NAMALWA (cell line): ENCODE measurements around the gene LDLRAD4.

Experiments
- DNase-seq: peaks from one replicate; pipeline ENCODE4 v3.0.0-alpha.2; 2015; ENCODE audit warnings: low spot score

Gene LDLRAD4

GRCh38 chr18:13218368-13218991 is at the start of gene LDLRAD4:
Gene LDLRAD4 (plus strand): TSS chr18:13218760.
- DNase-seq = no peak

- DNase-seq = no peak
Measured at GRCh38 chr18:13173578-13174145, 44.9 kb upstream of the LDLRAD4 start.

GRCh38 chr18:13175266-13175665 is 43.3 kb upstream of the LDLRAD4 start:
- DNase-seq = no peak

GRCh38 chr18:13175754-13176210 is 42.8 kb upstream of the LDLRAD4 start:
- no peak for DNase-seq

GRCh38 chr18:13176847-13177246 is 41.7 kb upstream of the LDLRAD4 start:
- DNase-seq = no peak

- no peak for DNase-seq
Measured at GRCh38 chr18:13178197-13178596, 40.4 kb upstream of the LDLRAD4 start.

- DNase-seq = no peak
Measured at GRCh38 chr18:13178976-13179375, 39.6 kb upstream of the LDLRAD4 start.

- no peak for DNase-seq
Measured at GRCh38 chr18:13179566-13180113, 38.9 kb upstream of the LDLRAD4 start.

- DNase-seq = no peak
Measured at GRCh38 chr18:13180614-13181375, 37.8 kb upstream of the LDLRAD4 start.

GRCh38 chr18:13181765-13182164 is 36.8 kb upstream of the LDLRAD4 start:
- no peak for DNase-seq

GRCh38 chr18:13183359-13183758 is 35.2 kb upstream of the LDLRAD4 start:
- DNase-seq = no peak

GRCh38 chr18:13183790-13184189 is 34.8 kb upstream of the LDLRAD4 start:
- DNase-seq = no peak

GRCh38 chr18:13184396-13184795 is 34.2 kb upstream of the LDLRAD4 start:
- DNase-seq = no peak

- no peak for DNase-seq
Measured at GRCh38 chr18:13185675-13186198, 32.8 kb upstream of the LDLRAD4 start.

GRCh38 chr18:13186687-13187086 is 31.9 kb upstream of the LDLRAD4 start:
- no peak for DNase-seq

GRCh38 chr18:13187498-13187897 is 31.1 kb upstream of the LDLRAD4 start:
- no peak for DNase-seq

GRCh38 chr18:13191031-13191430 is 27.5 kb upstream of the LDLRAD4 start:
- no peak for DNase-seq

- DNase-seq = no peak
Measured at GRCh38 chr18:13191779-13192178, 26.8 kb upstream of the LDLRAD4 start.

GRCh38 chr18:13192970-13193369 is 25.6 kb upstream of the LDLRAD4 start:
- DNase-seq = no peak

- no peak for DNase-seq
Measured at GRCh38 chr18:13194239-13194638, 24.3 kb upstream of the LDLRAD4 start.

- DNase-seq = no peak
Measured at GRCh38 chr18:13198701-13199100, 19.9 kb upstream of the LDLRAD4 start.

- DNase-seq = no peak
Measured at GRCh38 chr18:13199169-13199568, 19.4 kb upstream of the LDLRAD4 start.

GRCh38 chr18:13201292-13201691 is 17.3 kb upstream of the LDLRAD4 start:
- DNase-seq = no peak
